Mucosa of rectum (tissue), 2 donors: ENCODE measurements around the gene C6orf47.

Experiments used
- H3K27ac ChIP-seq, 2 donors: one replicate each; pipeline ENCODE4 v1.7.0; 2013; ENCODE audit warnings: inconsistent platforms in 2 of 2, low read depth in 2 of 2, low read length in 2 of 2
- H3K27me3 ChIP-seq, 2 donors: one replicate each; pipeline ENCODE4 v1.7.0; 2013; ENCODE audit warnings: low read length in 2 of 2; ENCODE audit not compliant: control insufficient read depth in 2 of 2, insufficient read depth in 2 of 2
- H3K36me3 ChIP-seq, 2 donors: one replicate each; pipeline ENCODE4 v1.7.0; 2013; ENCODE audit warnings: low read length in 2 of 2; ENCODE audit not compliant: control insufficient read depth in 2 of 2, insufficient read depth in 2 of 2
- H3K4me1 ChIP-seq, 2 donors: one replicate each; pipeline ENCODE4 v1.7.0; 2013; ENCODE audit warnings: low read length in 2 of 2, mild to moderate bottlenecking in 1 of 2; ENCODE audit not compliant: control insufficient read depth in 2 of 2, insufficient read depth in 2 of 2
- H3K4me3 ChIP-seq, 2 donors: one replicate each; pipeline ENCODE4 v1.7.0; 2013; ENCODE audit warnings: low read length in 2 of 2
- H3K9ac ChIP-seq, 2 donors: one replicate each; pipeline ENCODE4 v1.7.0; 2013; ENCODE audit warnings: low read length in 2 of 2, low read depth in 1 of 2, mild to moderate bottlenecking in 1 of 2
- H3K9me3 ChIP-seq, 2 donors: one replicate each; pipeline ENCODE4 v1.7.0; 2013; ENCODE audit warnings: low read length in 2 of 2; ENCODE audit not compliant: control insufficient read depth in 2 of 2
- donor health status: healthy.
- donor health status: Normal muscosa, but diverticular disease.

C6orf47 gene

DNA sequence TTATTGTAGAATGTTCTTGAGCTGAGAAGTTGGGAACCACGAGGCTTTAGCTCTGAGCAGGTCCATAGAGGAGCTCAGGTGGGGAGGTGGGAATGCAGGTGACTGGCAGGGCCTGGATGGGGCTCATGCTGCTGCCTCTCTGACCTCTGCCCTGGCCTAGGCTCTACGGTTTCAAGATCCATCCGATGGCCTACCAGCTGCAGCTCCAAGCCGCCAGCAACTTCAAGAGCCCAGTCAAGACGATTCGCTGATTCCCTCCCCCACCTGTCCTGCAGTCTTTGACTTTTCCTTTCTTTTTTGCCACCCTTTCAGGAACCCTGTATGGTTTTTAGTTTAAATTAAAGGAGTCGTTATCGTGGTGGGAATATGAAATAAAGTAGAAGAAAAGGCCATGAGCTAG is 9.1 kb upstream of the C6orf47 start, which contains the start of gene LY6G5B:
TSS of gene LY6G5B (plus strand) at position 301 of the 400 bp plus-strand sequence. CDS start 975 bp downstream, outside the sequence.
- Histone ChIP-seq H3K4me3 (no peak within 1 kb of the TSS), H3K27me3 (no peaks in the 10 kb centered on the region), H3K9me3 (no peaks in the 10 kb centered on the region), H3K27ac (no peak within 1 kb of the TSS), H3K4me1 (peaks cover 5 to 12% of the 10 kb centered on the region in 2 donors), H3K9ac (no peak within 1 kb of the TSS), H3K36me3 (peaks cover 52 to 54% of the 10 kb centered on the region in 2 donors)

DNA sequence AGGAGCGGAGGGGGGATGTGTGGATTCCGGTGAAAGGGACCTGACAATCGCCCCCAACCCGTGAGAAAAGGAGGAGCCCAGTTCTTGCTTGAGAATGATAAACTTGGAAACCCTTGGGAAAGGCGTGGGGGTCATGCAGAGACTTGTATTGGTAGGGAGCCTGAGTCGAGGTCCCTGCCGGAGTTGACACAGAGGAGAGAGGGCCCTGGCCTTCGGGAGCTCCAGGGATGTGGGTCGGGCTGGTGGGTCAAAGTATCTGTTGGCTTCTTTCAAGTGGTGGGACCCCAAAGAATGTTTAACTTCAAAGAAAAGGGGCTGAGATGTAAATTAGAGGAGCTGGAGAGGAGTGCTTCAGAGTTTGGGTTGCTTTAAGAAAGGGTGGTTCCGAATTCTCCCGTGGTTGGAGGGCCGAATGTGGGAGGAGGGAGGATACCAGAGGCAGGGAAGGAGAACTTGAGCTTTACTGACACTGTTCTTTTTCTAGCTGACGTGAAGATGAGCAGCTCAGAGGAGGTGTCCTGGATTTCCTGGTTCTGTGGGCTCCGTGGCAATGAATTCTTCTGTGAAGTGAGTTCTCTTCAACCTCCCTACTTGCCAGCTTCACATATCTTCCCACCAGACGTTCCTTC is 5.9 kb upstream of the C6orf47 start:
- Histone ChIP-seq H3K4me1 (peaks cover 21 to 26% of the 10 kb centered on the region in 2 donors), H3K9ac (peak overlapping the region; percentile 95), H3K9me3 (no peaks in the 10 kb centered on the region), H3K27me3 (no peaks in the 10 kb centered on the region), H3K27ac (peak overlapping the region; percentile 80 to 99), H3K4me3 (peak overlapping the region; percentile 88 to 95), H3K36me3 (peaks cover 43 to 55% of the 10 kb centered on the region in 2 donors)

DNA sequence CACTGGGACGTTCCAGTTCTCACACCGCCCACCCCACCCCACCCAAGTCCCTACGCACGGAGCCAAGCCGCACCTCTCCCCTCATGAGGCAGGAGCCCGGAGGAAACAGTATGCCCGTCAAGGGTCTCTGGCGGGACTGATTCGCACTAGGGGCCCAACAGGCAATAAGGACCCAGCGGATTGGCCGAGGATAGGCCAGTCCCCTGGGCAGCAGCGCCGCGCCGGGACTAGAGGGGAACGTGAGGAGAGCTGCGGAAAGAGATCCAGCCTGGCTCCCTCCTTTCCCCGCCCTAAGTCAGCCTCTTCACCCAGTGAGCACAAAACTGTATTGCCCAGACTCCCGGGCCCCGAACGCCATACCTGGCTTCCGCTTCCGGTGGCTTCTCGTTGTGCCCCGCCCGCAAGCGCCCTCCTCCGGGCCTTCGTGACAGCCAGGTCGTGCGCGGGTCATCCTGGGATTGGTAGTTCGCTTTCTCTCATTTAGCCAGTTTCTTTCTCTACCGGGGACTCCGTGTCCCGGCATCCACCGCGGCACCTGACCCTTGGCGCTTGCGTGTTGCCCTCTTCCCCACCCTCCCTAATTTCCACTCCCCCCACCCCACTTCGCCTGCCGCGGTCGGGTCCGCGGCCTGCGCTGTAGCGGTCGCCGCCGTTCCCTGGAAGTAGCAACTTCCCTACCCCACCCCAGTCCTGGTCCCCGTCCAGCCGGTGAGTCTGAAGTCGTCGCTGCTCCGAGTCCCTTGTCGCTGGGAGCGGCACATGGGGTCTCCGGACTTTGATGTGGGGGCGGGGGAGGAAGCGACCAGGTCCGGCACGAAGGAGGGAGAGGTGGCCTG is 5.1 kb upstream of the C6orf47 start, which contains the start of gene CSNK2B:
TSS of gene CSNK2B (plus strand) at position 580 of the 836 bp plus-strand sequence. CDS start 752 bp downstream, outside the sequence.
- Histone ChIP-seq H3K4me1 (peaks cover 21 to 31% of the 10 kb centered on the region in 2 donors), H3K36me3 (peaks cover 36 to 48% of the 10 kb centered on the region in 2 donors), H3K4me3 (peak within 1 kb of the TSS; percentile 88 to 95), H3K9ac (peak within 1 kb of the TSS; percentile 95 to 98), H3K9me3 (no peaks in the 10 kb centered on the region), H3K27me3 (no peaks in the 10 kb centered on the region), H3K27ac (peak within 1 kb of the TSS; percentile 98 to 99)

DNA sequence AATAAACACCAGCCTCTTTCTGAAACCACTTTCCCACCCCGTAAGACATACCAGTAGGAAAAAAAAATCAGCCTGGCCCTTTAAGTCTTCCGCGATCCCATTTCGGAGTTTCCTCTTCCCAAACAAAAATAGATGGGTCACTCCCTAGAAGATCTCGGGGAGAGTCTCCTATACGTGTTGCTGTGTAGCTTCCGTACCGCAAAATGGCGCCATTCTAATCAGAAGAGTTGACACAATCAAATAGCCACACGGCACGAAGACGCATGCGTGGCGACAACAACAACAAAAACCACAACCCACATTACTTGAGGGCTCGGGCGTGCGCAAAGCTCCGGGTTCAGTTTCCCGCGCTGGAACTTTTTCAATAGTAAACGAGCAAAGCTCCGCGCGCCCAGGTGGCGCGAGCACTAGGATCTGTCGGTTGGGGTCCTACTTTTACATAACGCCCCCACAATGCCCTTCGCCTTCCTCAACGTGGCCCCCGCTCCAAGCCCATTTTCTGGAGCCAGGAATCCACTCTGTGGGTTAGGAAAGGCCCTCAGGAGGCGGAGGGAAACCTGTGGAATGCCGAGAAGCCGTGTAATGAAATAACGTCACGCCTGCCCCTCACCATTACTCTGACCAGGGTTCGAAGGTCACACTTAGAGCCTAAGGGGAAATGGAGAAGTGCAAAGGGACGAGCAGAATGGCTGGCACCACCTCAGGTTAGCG is 4.4 kb upstream of the C6orf47 start, which contains the start of gene GPANK1:
TSS of gene GPANK1 (minus strand) at position 208 of the 711 bp plus-strand sequence. CDS start 519 bp downstream, outside the sequence.
- peaks cover 21 to 33% of the 10 kb centered on the region in 2 donors for H3K4me1 ChIP-seq
- peaks cover 29 to 42% of the 10 kb centered on the region in 2 donors for H3K36me3 ChIP-seq
- peak within 1 kb of the TSS; percentile 88 to 95 for H3K4me3 ChIP-seq
- H3K27me3 ChIP-seq: no peaks in the 10 kb centered on the region
- H3K27ac ChIP-seq: peak within 1 kb of the TSS; percentile 98 to 99
- H3K9ac ChIP-seq: peak within 1 kb of the TSS; percentile 95 to 98
- H3K9me3 ChIP-seq: no peaks in the 10 kb centered on the region

DNA sequence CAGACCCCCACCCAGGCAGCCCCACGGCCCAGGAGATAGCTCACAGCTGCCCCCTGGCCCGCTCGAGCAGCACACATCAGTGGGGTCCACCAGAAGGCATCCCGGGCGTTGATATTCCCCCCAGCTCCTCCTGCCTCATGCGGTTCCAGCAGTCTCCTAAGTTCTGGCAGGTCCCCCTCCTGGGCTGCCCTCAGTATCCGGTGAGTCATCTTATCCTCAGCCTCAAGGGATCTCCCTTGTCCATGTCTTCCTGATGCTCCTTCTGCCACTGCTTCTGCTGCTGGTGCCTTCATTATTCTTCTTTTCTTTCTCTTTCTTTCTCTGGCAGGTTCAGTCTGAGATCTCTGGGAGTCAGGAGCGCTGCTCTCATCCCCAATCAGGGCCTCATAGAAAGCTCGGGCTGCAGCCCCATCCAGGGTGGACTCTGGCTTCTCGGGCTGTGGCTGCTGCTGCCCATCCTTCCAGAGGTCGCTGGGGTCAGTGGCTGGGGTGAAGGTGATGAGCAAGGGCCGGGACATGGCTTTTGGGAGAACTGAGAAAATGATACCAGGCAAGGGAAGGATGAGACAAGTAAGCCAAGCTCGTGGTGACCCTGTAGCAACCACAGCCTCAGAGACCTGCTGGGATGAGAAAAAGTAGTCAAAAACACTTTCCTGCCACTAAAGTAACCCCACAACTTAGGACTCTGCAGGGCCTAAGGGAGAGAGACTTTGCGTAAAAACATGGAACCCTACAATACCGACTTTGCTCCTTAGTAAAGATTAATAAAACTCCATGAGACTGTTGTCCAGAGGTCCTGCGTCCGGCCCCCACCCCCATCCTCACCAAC is 3.6 kb upstream of the C6orf47 start:
- Histone ChIP-seq H3K9me3 (no peaks in the 10 kb centered on the region), H3K4me1 (peaks cover 27 to 40% of the 10 kb centered on the region in 2 donors), H3K9ac (peak overlapping the region; percentile 95 to 98), H3K27ac (peak overlapping the region; percentile 98 to 99), H3K27me3 (no peaks in the 10 kb centered on the region), H3K36me3 (peaks cover 21 to 36% of the 10 kb centered on the region in 2 donors), H3K4me3 (peak overlapping the region; percentile 88 to 95)

DNA sequence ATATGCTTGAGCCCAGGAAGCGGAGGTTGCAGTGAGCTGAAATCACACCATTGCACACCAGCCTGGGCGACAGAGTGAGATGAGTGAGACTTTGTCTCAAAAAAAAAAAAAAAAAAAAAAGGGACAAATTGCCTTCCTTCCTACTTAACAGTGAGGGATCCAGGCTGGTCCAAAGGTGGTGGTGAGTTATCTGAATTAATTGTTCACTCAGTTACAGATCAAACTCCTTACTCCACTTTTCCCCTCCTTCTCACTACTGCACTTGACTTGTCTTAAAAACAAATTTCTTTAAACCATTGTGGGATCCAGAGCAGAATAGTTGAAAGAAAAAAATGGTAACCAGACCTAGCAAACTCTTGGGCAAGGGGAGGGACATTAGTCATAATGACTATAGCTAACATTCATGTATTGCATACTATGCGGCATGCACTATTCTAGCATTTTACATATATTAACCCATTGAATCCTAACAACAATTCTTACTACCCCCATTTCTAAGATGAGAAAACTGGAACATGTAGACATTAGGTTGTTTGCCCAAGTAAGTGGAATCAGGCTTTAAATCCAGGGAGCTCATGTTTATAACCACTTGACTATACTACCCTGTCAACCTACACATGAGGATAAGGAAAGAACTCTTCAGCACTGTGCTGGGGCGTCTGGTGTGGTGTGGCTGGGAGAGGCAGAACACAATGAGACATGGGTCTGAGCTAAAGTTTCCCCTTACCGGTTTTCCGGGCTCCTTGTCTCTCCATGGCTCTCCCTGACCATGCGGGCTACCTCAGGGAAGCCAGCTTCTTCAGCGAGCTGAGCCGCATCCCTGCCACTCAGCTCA is 2.8 kb upstream of the C6orf47 start:
- Histone ChIP-seq H3K9me3 (no peaks in the 10 kb centered on the region), H3K9ac (peak overlapping the region; percentile 17 to 95), H3K4me3 (peak overlapping the region; percentile 88 to 95), H3K36me3 (peaks cover 13 to 30% of the 10 kb centered on the region in 2 donors), H3K27ac (peak overlapping the region in 1 of 2 donors; percentile 99), H3K27me3 (no peaks in the 10 kb centered on the region), H3K4me1 (peaks cover 35 to 47% of the 10 kb centered on the region in 2 donors)

DNA sequence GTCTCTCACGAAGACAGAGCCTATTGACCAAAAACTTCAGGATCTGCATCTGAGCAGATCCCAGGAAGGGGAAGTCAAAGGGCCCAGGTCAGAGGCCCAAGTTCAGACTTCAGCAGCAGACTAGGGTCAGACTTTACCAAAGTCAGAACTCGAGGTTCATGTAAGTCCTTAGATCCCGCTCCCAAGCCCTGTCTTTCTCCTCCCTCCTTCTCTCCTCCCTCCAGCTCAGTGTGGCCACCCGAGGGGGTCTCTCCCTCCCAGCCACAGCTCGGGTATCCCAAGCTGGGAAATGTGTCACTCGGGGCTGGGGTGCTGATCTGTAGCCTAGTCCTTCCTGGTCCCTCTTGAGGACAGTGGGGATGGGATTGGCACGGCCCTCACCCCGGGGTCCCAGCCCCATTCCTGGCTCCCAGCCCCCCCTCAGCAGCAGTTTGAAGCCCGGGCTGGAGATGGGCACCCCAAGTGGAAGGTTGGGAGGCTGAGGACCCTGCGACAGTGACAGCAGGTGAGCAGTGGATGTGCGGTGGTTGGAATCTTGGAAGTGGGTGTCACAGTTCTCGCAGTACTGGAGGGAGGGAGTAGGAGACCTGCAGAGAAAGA is 1.6 kb upstream of the C6orf47 start:
- Histone ChIP-seq H3K4me1 (peaks cover 38 to 47% of the 10 kb centered on the region in 2 donors), H3K9ac (no peak overlapping the region), H3K4me3 (no peak overlapping the region), H3K9me3 (no peaks in the 10 kb centered on the region), H3K36me3 (peaks cover 3 to 29% of the 10 kb centered on the region in 2 donors), H3K27ac (peak overlapping the region in 1 of 2 donors; percentile 23), H3K27me3 (no peaks in the 10 kb centered on the region)

DNA sequence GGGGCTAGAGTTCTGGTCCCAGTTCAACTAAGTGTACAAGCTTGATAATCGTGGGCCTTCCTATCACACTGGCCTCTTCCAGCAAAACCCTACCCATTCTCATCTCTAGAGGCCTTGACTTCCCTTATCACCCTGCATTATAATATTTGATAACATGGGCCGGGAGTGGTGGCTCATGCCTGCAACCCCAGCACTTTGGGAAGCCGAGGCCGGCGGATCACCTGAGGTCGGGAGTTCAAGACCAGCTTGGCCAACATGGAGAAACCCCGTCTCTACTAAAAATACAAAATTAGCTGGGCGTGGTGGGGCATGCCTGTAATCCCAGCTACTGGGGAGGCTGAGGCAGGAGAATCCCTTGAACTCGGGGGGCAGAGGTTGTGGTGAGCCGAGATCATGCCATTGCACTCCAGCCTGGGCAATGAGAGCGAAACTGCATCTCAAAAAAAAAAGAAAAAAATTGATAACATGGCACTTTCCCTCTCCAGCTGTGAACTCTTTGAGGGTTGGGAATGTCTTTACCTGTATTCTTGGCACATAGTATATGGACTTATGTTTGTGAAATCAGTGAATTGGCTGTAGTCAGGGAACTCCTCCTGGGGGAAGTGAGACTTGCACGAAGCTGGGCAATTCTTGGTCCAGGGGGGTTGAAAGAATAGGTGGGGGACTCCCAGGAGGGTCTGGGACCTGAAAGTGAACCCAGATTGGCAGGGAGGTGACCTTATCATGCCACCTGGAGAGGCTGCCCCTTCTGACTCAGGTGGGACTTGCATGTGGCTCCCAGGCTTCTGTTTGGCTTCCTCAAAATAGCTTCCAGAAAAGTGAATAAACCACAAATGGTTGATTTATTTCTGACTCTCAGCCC is 915 bp upstream of the C6orf47 start:
- Histone ChIP-seq H3K27me3 (no peaks in the 10 kb centered on the region), H3K27ac (peak overlapping the region; percentile 81 to 92), H3K9me3 (no peaks in the 10 kb centered on the region), H3K4me1 (peaks cover 32 to 42% of the 10 kb centered on the region in 2 donors), H3K36me3 (peaks cover 3 to 33% of the 10 kb centered on the region in 2 donors), H3K9ac (peak overlapping the region; percentile 70 to 80), H3K4me3 (peak overlapping the region; percentile 97 to 98)
